GM19043 (cell line): ENCODE data around the gene AKAP1.

Experiments used
- ATAC-seq: cut with Tn5 transposase; IDR thresholded peaks from one replicate; pipeline ENCODE4 v1.9.1; 2021; ENCODE audit warnings: low read depth; ENCODE audit not compliant: unreplicated experiment

AKAP1 gene

DNA sequence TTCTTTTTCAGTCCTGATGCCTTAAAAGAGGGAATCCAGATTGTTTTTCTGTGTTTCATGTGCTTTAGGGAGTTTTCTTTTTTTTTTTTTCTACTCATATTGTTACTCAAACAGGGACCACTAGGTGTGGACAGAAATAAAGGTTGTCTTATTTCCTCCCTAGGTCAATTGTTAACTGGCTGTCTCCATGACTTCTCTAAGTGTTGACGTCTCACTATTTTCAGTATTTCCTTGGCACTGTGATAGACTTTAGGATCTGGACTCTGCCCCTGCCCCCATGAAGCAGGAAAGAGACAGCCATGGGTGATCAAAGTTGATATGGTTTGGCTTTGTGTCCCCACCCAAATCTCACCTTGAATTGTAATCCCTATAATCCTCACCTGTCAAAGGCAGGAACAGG is 73.7 kb downstream of the AKAP1 start:
- ATAC-seq, result no peak

DNA sequence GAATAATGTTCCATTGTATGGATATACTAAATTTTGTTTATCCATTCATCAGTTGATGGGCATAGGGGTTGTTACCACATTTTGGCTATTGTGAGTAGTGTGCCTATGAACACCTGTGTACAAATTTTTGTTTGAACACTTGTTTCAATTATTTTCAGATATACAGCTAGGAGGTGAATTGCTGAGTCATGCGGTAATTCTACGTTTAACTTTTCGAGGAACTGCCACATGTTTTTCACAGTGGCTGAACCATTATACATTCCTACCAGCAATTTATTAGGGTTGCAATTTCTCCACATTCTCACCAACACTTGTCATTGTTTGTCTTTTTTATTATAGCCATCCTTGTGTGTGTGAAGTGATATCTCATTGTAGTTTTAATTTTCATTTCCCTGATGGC is 75.6 kb downstream of the AKAP1 start:
- ATAC-seq, result no peak

- ATAC-seq, result no peak
These were observed 79.8 kb downstream of the AKAP1 start for GRCh38 chr17:57164814-57165213.

DNA sequence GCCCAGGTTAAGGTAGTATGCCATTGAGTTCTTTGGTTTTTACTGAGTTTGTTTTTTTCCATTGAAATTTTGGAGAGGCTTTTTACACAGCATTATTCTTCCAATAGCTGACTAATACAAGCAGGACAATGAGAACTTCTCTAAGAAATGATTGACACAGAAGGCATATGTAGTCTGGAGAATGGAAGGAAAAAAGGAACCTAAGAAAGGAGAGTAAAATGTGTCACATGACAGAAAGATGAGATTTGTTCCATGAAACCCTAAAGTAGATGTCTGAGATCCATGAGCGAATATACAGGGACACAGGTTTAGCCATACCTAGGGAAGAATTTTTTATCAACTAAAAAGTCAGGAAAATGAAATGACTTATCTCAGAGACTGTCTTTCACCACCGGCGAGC is 80.7 kb downstream of the AKAP1 start:
- no peak for ATAC-seq

DNA sequence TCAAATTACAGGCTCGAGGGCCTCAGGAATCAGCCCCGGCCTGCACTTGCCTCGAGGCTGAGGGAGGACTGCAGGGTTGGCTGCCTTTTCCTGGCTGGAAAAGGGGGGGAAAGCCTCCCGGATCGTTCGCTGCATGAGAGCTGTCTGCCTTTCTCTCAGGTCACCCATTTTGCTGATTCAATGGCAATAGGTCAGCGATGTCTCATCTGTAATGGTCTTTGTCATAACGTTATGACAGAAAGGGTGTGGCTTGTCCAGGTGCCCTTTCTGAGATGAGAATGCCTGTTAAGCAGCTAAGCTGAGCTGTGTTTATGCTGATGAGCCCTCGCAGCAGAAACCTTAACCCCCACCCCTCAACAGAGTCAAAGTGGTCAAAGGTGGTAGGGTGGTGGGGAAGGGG is 81.8 kb downstream of the AKAP1 start:
- ATAC-seq, result no peak

- no peak for ATAC-seq
These were observed 83.6 kb downstream of the AKAP1 start for GRCh38 chr17:57168695-57169094.

- ATAC-seq, result no peak
These were observed 85.8 kb downstream of the AKAP1 start for GRCh38 chr17:57170866-57171265.
